ENCODE data around the gene ACO2.

DNA sequence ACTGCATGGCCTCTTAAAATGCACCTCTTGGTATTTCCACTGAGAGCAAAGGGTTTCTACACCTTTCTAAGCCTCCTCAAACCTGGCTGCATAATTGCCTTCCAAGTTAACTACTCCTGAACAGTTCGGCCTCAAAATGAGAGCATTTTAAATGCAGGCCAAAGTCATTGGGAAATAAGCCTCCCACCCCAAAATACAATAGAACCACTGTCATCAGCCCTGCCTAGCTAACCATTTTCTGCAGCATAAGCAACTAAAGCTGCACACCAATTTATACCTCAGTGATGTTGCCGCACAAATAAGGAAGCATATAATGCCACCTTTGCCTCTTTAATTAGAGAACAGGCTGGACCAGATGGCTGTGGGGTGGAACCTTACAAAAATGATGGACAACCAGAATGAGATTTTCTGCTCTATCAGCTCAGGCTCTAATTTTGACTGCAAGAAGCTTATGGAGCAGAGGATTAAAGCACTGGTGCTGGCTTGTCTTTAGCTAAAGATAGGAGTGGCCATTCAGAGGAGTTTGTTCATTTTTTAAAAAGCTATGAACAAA, 26.6 kb upstream of the ACO2 start:
- TF ChIP-seq POLR2A (IDR thresholded peaks at IDR 0.05; ENCODE audit: low read depth, low read length), result no peak
- no peak for TF ChIP-seq TAF1 (IDR thresholded peaks at IDR 0.05; ENCODE audit: low read depth, low read length)
- TF ChIP-seq POLR2AphosphoS5 (IDR thresholded peaks at IDR 0.05; ENCODE audit: low read depth, low read length), result no peak
- TF ChIP-seq PAX5 (IDR thresholded peaks at IDR 0.05; ENCODE audit: insufficient read depth, low read length, severe bottlenecking), result no peak
- TF ChIP-seq SPI1 (IDR thresholded peaks at IDR 0.05; ENCODE audit: low read depth, low read length), result no peak
